OCI-LY7 (cell line): Measurements from ENCODE around the gene MGST1.

Experiments used
- CTCF ChIP-seq: fragments of 200-600 bp; sonication (generic); conservative IDR thresholded peaks from 2 replicates; pipeline ENCODE4 v1.5.1; 2014; ENCODE audit warnings: mild to moderate bottlenecking, antibody characterized with exemption, low read length, moderate library complexity, mixed read lengths
- EZH2phosphoT487 ChIP-seq: fragments of 200-600 bp; sonication (generic); IDR thresholded peaks from 2 replicates; pipeline ENCODE4 v1.6.1; 2018; ENCODE audit warnings: low read depth, borderline replicate concordance, mild to moderate bottlenecking, mixed run types, antibody characterized with exemption, low read length, moderate library complexity, mixed read lengths

DNA sequence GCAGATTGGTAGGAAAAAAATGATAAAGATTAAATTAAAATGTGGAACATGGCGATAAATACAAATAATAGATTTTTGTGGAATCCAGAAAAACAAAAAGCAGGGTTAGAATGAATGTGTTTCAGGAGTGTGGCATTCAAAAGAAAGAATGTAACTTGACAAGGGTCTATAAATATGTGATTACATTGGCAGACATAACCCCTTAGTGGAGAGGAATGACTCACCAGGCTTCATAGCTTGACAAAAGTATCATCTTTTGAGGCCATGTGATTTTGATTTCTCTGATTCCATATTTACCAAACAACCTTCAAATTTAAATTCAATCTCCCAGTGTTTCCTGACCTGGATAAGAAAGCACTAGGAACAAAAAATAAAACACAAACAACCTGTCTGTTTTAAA is 24.4 kb upstream of the MGST1 start:
- TF ChIP-seq CTCF (no peak), EZH2phosphoT487 (no peak)
